GM23338 (cell line): ENCODE measurements around the gene LSP1. TPM values are rescaled to one million over a fixed set of nuclear protein-coding genes. Genes with fewer than 3 reads are reported as not detected.
"Not testable (repeated sequence)": the region's sequence is repeated elsewhere in the genome, so short reads cannot be mapped to it uniquely, and the experiment has no call there.

ENCODE experiments used
- ATAC-seq: fragments of 200-7000 bp; cut with Tn5 transposase; 3 replicates; pipeline ENCODE4 v1.9.1; 2020
- DNase-seq: peaks from one replicate; pipeline ENCODE4 v3.0.0-alpha.2; 2015; ENCODE audit warnings: low spot score
- H2AFZ ChIP-seq: fragments of 200-600 bp; sonication (generic); 2 replicates; pipeline ENCODE4 v1.8.0; 2016; ENCODE audit warnings: antibody characterized with exemption, mild to moderate bottlenecking, moderate library complexity
- H3F3A ChIP-seq: fragments of 200-600 bp; sonication (generic); replicated peaks from 2 replicates; pipeline ENCODE4 v1.8.0; 2017; ENCODE audit warnings: antibody characterized with exemption, mixed run types, low read depth
- H3K27ac ChIP-seq: fragments of 200-600 bp; sonication (generic); 2 replicates; pipeline ENCODE4 v1.6.1; 2016; ENCODE audit warnings: low read depth
- H3K27me3 ChIP-seq: fragments of 200-600 bp; sonication (generic); 2 replicates; pipeline ENCODE4 v1.8.0; 2016; ENCODE audit warnings: mild to moderate bottlenecking, mixed run types, moderate library complexity; ENCODE audit not compliant: insufficient read depth
- H3K36me3 ChIP-seq: fragments of 200-600 bp; sonication (generic); 2 replicates; pipeline ENCODE4 v1.8.0; 2016; ENCODE audit warnings: mild to moderate bottlenecking; ENCODE audit not compliant: insufficient read depth
- H3K4me1 ChIP-seq: fragments of 200-600 bp; sonication (generic); 2 replicates; pipeline ENCODE4 v1.8.0; 2016; ENCODE audit warnings: mild to moderate bottlenecking, moderate library complexity; ENCODE audit not compliant: insufficient read depth
- H3K4me2 ChIP-seq: fragments of 200-600 bp; sonication (generic); 2 replicates; pipeline ENCODE4 v1.7.1; 2017; ENCODE audit warnings: mixed run types
- H3K4me3 ChIP-seq: fragments of 200-600 bp; sonication (generic); 2 replicates; pipeline ENCODE4 v1.6.1; 2016; ENCODE audit warnings: mixed run types
- H3K79me2 ChIP-seq: fragments of 200-600 bp; sonication (generic); replicated peaks from 2 replicates; pipeline ENCODE4 v1.8.0; 2017; ENCODE audit warnings: mild to moderate bottlenecking; ENCODE audit not compliant: insufficient read depth
- H3K9me2 ChIP-seq: fragments of 200-600 bp; sonication (generic); 2 replicates; pipeline ENCODE4 v1.8.0; 2017; ENCODE audit not compliant: insufficient read depth
- H4K20me1 ChIP-seq: fragments of 200-600 bp; sonication (generic); replicated peaks from 2 replicates; pipeline ENCODE4 v1.8.0; 2017; ENCODE audit warnings: mild to moderate bottlenecking; ENCODE audit not compliant: insufficient read depth
- H3K27ac Mint-ChIP-seq: 2 replicates; pipeline ENCODE4 v1.8.0; 2020; ENCODE audit warnings: inconsistent platforms, mild to moderate bottlenecking, moderate library complexity, mixed read lengths
- H3K27me3 Mint-ChIP-seq: 3 replicates; pipeline ENCODE4 v1.8.0; 2022; ENCODE audit warnings: low read depth, mild to moderate bottlenecking, moderate library complexity, mixed read lengths, inconsistent platforms; ENCODE audit not compliant: insufficient read depth, poor library complexity
- H3K36me3 Mint-ChIP-seq: 3 replicates; pipeline ENCODE4 v1.8.0; 2021; ENCODE audit warnings: low read depth, mild to moderate bottlenecking, inconsistent platforms, moderate library complexity, mixed read lengths
- H3K4me1 Mint-ChIP-seq: 3 replicates; pipeline ENCODE4 v1.8.0; 2020; ENCODE audit warnings: mild to moderate bottlenecking, inconsistent platforms, mixed read lengths
- H3K4me3 Mint-ChIP-seq: 3 replicates; pipeline ENCODE4 v1.8.0; 2021; ENCODE audit warnings: moderate library complexity, mild to moderate bottlenecking, inconsistent platforms, mixed read lengths
- H3K9me3 Mint-ChIP-seq: 3 replicates; pipeline ENCODE4 v1.8.0; 2020; ENCODE audit warnings: moderate library complexity, mild to moderate bottlenecking, inconsistent platforms, mixed read lengths
- CTCF ChIP-seq, 2 experiments: fragments of 200-600 bp in 1 of 2; sonication (generic) in 1 of 2; conservative IDR thresholded peaks; 2 replicates each; pipeline versions ENCODE4 v1.5.1 to v1.6.1; 2016 to 2017; ENCODE audit warnings: antibody characterized with exemption in 2 of 2, low read depth in 2 of 2, mild to moderate bottlenecking in 2 of 2, moderate library complexity in 1 of 2
- EZH2 ChIP-seq: fragments of 200-600 bp; sonication (generic); IDR thresholded peaks from one replicate; pipeline ENCODE4 v1.8.0; 2017; ENCODE audit warnings: antibody characterized with exemption, mild to moderate bottlenecking, low read depth; ENCODE audit not compliant: unreplicated experiment
- NANOG ChIP-seq: IDR thresholded peaks from 2 replicates; pipeline ENCODE4 v1.6.1; 2016; ENCODE audit warnings: antibody characterized with exemption, borderline replicate concordance
- ZNF114 ChIP-seq: fragments of 250-450 bp; sonication (Bioruptor Pico); IDR thresholded peaks from 2 replicates; pipeline ENCODE4 v1.5.0; 2020; ENCODE audit warnings: mild to moderate bottlenecking, moderate library complexity
- ZNF462 ChIP-seq: fragments of 250-450 bp; sonication (Bioruptor Pico); IDR thresholded peaks from 2 replicates; pipeline ENCODE4 v1.5.0; 2020; ENCODE audit warnings: mild to moderate bottlenecking, moderate library complexity
- polyA plus RNA-seq: library from polyadenylated mRNA; unstranded; fragments of >200 nt; fragmentation: Nextera tagmentation; extraction: Ambion mirVana; gene quantifications from 2 replicates; pipeline ENCODE4 v1.2.1, GENCODE V29; 2016
- total RNA-seq: library from RNA; depleted of rRNA; stranded (reverse); fragments of >200 nt; shearing (Covaris generic); gene quantifications from 2 replicates; pipeline ENCODE4 v1.2.3, GENCODE V29; 2014
- TF ChIP-seq, protein P1 (sequence below): IDR thresholded peaks from 2 replicates; pipeline ENCODE4 v1.6.1; 2016; ENCODE audit warnings: antibody characterized with exemption

The LSP1 gene
- total and polyA plus RNA-seq, 2 experiments from 2014 or later, result 0.84 TPM; not detected in 1

- TF ChIP-seq CTCF (conservative IDR thresholded peaks at IDR 0.05; ENCODE audit: low read depth in 2 of 2) (no peak), ZNF114 (CRISPR knock-in tag) (no peak), EZH2 (no peak), ZNF462 (no peak), NANOG (no peak)
- TF ChIP-seq, protein P1, sequence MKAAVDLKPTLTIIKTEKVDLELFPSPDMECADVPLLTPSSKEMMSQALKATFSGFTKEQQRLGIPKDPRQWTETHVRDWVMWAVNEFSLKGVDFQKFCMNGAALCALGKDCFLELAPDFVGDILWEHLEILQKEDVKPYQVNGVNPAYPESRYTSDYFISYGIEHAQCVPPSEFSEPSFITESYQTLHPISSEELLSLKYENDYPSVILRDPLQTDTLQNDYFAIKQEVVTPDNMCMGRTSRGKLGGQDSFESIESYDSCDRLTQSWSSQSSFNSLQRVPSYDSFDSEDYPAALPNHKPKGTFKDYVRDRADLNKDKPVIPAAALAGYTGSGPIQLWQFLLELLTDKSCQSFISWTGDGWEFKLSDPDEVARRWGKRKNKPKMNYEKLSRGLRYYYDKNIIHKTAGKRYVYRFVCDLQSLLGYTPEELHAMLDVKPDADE, result no peak
Observed at GRCh38 chr11:1884303-1884700, 31.4 kb downstream of the LSP1 start (continued).

- H3K4me3 Mint-ChIP-seq, H3F3A ChIP-seq, H2AFZ ChIP-seq, H3K4me3 ChIP-seq, H3K9me2 ChIP-seq, H3K27ac ChIP-seq, H3K9me3 Mint-ChIP-seq, H4K20me1 ChIP-seq, H3K4me1 ChIP-seq, H3K4me1 Mint-ChIP-seq, H3K36me3 ChIP-seq, H3K27me3 Mint-ChIP-seq, ATAC-seq, H3K27me3 ChIP-seq, H3K27ac Mint-ChIP-seq, H3K4me2 ChIP-seq, H3K36me3 Mint-ChIP-seq, DNase-seq, H3K79me2 ChIP-seq: not testable (repeated sequence)
Observed at GRCh38 chr11:1886551-1886950, 33.7 kb downstream of the LSP1 start.
